GM12872 (cell line): Measurements from ENCODE around the gene JAK2.

Experiments
- CTCF ChIP-seq: IDR thresholded peaks from 3 replicates; pipeline ENCODE4 v1.5.1; 2011; ENCODE audit warnings: low read depth, mild to moderate bottlenecking, low read length, moderate library complexity; ENCODE audit not compliant: insufficient read depth

Gene JAK2

GRCh38 chr9:5111696-5112095, 126.6 kb downstream of the JAK2 start:
- TF ChIP-seq CTCF: no peak

GRCh38 chr9:5112109-5112592, 127.1 kb downstream of the JAK2 start:
- no peak for TF ChIP-seq CTCF

- TF ChIP-seq CTCF: no peak
Measured at GRCh38 chr9:5112646-5113045, 127.6 kb downstream of the JAK2 start.

- no peak for TF ChIP-seq CTCF
Measured at GRCh38 chr9:5113523-5113922, 128.5 kb downstream of the JAK2 start.

- no peak for TF ChIP-seq CTCF
Measured at GRCh38 chr9:5113994-5114748, 129.1 kb downstream of the JAK2 start.

GRCh38 chr9:5122116-5122515, 137.0 kb downstream of the JAK2 start:
- no peak for TF ChIP-seq CTCF

- TF ChIP-seq CTCF: no peak
Measured at GRCh38 chr9:5122516-5122915, 137.4 kb downstream of the JAK2 start.
